Left renal pelvis (tissue), 4 donors: ENCODE data around the gene CES5A. TPM values are rescaled to one million over a fixed set of nuclear protein-coding genes. Genes with fewer than 3 reads are reported as not detected.
"Not testable (repeated sequence)": the region's sequence is repeated elsewhere in the genome, so short reads cannot be mapped to it uniquely, and the experiment has no call there.

Source experiments
- DNase-seq, 4 donors: peaks; one replicate each; pipeline ENCODE4 v3.0.0-alpha.2; 2013; ENCODE audit warnings: low read depth in 4 of 4, low spot score in 3 of 4
- polyA plus RNA-seq, 4 donors: library from polyadenylated mRNA; unstranded; fragments of 120-200 nt; gene quantifications; one replicate each; pipeline ENCODE4 v1.2.1, GENCODE V29; 2013; ENCODE audit not compliant: insufficient read length in 4 of 4

The CES5A gene
- polyA plus RNA-seq, 4 donors, result 0.11 TPM; not detected in 3

GRCh38 chr16:55803681-55804080, 71.5 kb downstream of the CES5A start:
- not testable (repeated sequence) for DNase-seq

Other genes with a start within 250 kb of the CES5A start
- gene SLC6A2, start 219.4 kb downstream of the CES5A start, polyA plus RNA-seq, result 1 to 10 TPM in 1 of 4 donors, under 1 TPM in 3; 0.16 to 1.2 (median 0.43) TPM
- 10 to 100 TPM in 1 of 4 donors, 1 to 10 TPM in 3; 2.1 to 35.8 (median 2.4) TPM for gene CES1, start 42.3 kb downstream of the CES5A start, polyA plus RNA-seq